Measurements from ENCODE around the gene S1PR3.

DNA sequence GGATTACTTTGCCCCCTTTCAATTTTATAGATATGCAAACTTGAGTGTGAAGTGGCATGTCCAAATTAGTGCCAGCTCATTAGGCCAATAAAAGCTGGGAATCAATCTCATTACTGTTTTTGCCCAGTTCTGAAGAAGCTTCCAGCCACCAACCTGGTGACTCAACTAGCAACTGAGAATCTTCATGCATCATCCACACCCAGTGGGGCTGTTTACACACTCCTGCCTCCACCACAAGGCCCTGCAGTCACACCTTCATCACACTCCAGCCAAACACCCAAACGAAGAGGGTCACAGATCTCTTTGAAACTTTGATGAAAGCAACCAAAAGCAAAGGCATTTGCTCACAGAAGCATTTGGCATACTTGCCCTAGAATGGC is 41.3 kb upstream of the S1PR3 start:
- TF ChIP-seq, protein P1, sequence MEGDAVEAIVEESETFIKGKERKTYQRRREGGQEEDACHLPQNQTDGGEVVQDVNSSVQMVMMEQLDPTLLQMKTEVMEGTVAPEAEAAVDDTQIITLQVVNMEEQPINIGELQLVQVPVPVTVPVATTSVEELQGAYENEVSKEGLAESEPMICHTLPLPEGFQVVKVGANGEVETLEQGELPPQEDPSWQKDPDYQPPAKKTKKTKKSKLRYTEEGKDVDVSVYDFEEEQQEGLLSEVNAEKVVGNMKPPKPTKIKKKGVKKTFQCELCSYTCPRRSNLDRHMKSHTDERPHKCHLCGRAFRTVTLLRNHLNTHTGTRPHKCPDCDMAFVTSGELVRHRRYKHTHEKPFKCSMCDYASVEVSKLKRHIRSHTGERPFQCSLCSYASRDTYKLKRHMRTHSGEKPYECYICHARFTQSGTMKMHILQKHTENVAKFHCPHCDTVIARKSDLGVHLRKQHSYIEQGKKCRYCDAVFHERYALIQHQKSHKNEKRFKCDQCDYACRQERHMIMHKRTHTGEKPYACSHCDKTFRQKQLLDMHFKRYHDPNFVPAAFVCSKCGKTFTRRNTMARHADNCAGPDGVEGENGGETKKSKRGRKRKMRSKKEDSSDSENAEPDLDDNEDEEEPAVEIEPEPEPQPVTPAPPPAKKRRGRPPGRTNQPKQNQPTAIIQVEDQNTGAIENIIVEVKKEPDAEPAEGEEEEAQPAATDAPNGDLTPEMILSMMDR (conservative IDR thresholded peaks at IDR 0.05 in 1 of 2, IDR thresholded peaks at IDR 0.05 in 1 of 2; ENCODE audit: low read depth in 1 of 2, low read length in 2 of 2), result no peak
- TF ChIP-seq EZH2 (IDR thresholded peaks at IDR 0.05; ENCODE audit: low read length, missing control alignments), result no peak
